ENCODE measurements around the gene BTBD7. TPM values are rescaled to one million over a fixed set of nuclear protein-coding genes. Genes with fewer than 3 reads are reported as not detected.
A peak's percentile ranks its signal among the peaks of the same experiment; 100 is the strongest.

Gene BTBD7
- total RNA-seq, 4 donors from 2014 or later: 20.5 to 34.0 (median 25.7) TPM

GRCh38 chr14:93219103-93219726, 113.6 kb downstream of the BTBD7 start:
- ATAC-seq (ENCODE audit: low FRiP score) (no peak), DNase-seq (ENCODE audit: low spot score) (no peak)
- TF ChIP-seq CTCF (IDR thresholded peaks at IDR 0.05): no peak

GRCh38 chr14:93214598-93214997, 118.2 kb downstream of the BTBD7 start:
- no peak for TF ChIP-seq CTCF (IDR thresholded peaks at IDR 0.05)
- DNase-seq (ENCODE audit: low spot score) (no peak), ATAC-seq (ENCODE audit: low FRiP score) (no peak)

GRCh38 chr14:93212432-93212831, 120.4 kb downstream of the BTBD7 start:
- no peak for DNase-seq (ENCODE audit: low spot score)
- ATAC-seq (ENCODE audit: low FRiP score): no peak
- no peak for TF ChIP-seq CTCF (IDR thresholded peaks at IDR 0.05)

GRCh38 chr14:93207468-93208308, 125.1 kb downstream of the BTBD7 start:
- ATAC-seq (ENCODE audit: low FRiP score) (peak; percentile 77), DNase-seq (ENCODE audit: low spot score) (no peak)
- no peak for TF ChIP-seq CTCF (IDR thresholded peaks at IDR 0.05)

GRCh38 chr14:93206793-93207467, 125.9 kb downstream of the BTBD7 start, which contains the start of the genes GON7 and UBR7:
TSS of gene GON7 (minus strand) at chr14:93207065. CDS start at chr14:93207037, 28 bp downstream.
TSS of gene UBR7 (plus strand) at chr14:93207256. CDS start at chr14:93207292, 36 bp downstream.
- TF ChIP-seq CTCF (IDR thresholded peaks at IDR 0.05): no peak
- peak; percentile 55 for DNase-seq (ENCODE audit: low spot score)
- ATAC-seq (ENCODE audit: low FRiP score): peak; percentile 98

GRCh38 chr14:93201155-93201704, 131.6 kb downstream of the BTBD7 start:
- ATAC-seq (ENCODE audit: low FRiP score): no peak
- TF ChIP-seq CTCF (IDR thresholded peaks at IDR 0.05): no peak
- no peak for DNase-seq (ENCODE audit: low spot score)

Measured in omental fat pad (tissue), 4 donors.